T-helper 17 cell (primary cell): Measurements from ENCODE around the gene AXIN2. TPM values are rescaled to one million over a fixed set of nuclear protein-coding genes. Genes with fewer than 3 reads are reported as not detected.
"Not testable (repeated sequence)": the region's sequence is repeated elsewhere in the genome, so short reads cannot be mapped to it uniquely, and the experiment has no call there.

Source experiments
- ATAC-seq: fragments of 150-1000 bp; cut with Tn5 transposase; 2 replicates; pipeline ENCODE4 v1.10.0; 2021; ENCODE audit warnings: mild to moderate bottlenecking, moderate library complexity
- DNase-seq, 3 donors: peaks; one replicate each; pipeline versions ENCODE4 v3.0.0 to v3.0.0-alpha.2; 2020 to 2021
- H3K9me3 ChIP-seq: one replicate; pipeline ENCODE4 v1.7.0; 2013; ENCODE audit warnings: low read length, mild to moderate bottlenecking; ENCODE audit not compliant: control insufficient read depth, poor library complexity, severe bottlenecking
- H3K27ac Mint-ChIP-seq: one replicate; pipeline ENCODE4 v1.8.0; 2022; ENCODE audit warnings: mild to moderate bottlenecking, moderate library complexity, mixed read lengths
- H3K27me3 Mint-ChIP-seq: one replicate; pipeline ENCODE4 v1.8.0; 2022; ENCODE audit warnings: mixed read lengths
- H3K36me3 Mint-ChIP-seq: one replicate; pipeline ENCODE4 v1.8.0; 2022; ENCODE audit warnings: low read depth, mixed read lengths
- H3K4me1 Mint-ChIP-seq: one replicate; pipeline ENCODE4 v1.8.0; 2022; ENCODE audit warnings: mild to moderate bottlenecking, mixed read lengths
- H3K4me3 Mint-ChIP-seq: one replicate; pipeline ENCODE4 v1.8.0; 2022; ENCODE audit warnings: mild to moderate bottlenecking, moderate library complexity, mixed read lengths
- total RNA-seq, 4 donors: library from RNA in 2 of 4; stranded (reverse) in 2 of 4; gene quantifications; one replicate each; pipeline ENCODE4 v1.2.3 and lab custom pipeline; 2022 to 2026

The AXIN2 gene
- total RNA-seq, 2 donors from 2014 or later, result 28.4 to 31.6 TPM

DNA sequence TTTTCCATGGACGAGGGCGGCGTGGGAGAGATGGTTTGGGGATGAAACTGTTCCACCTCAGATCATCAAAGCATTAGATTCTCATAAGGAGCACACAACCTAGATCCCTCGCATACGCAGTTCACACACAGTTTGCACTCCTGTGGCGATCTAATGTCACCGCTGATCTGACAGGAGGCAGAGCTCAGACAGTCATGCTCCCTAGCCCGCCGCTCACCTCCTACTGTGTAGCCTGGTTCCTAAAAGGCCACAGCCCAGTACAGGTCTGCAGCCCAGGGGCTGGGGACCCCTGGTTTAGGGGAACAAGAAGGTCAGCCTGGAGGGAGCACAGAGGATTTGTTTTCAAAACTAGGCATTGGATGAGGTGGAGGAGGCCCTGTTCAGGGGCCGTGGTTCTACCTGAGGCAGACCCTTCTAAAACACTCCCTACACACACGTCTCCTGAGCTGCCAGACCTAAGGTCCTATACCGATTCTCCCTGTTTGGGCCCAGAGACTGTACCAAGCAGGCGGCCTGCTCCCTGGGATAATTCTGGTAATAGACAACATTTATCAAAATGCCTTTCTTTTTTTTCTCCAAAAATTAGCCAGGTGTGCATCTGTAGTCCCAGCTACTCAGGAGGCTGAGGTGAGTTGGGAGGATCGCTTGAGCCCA lies 38.6 kb downstream of the AXIN2 start:
- H3K27ac Mint-ChIP-seq, result peak overlapping the region; percentile 96
- no peak for ATAC-seq
- peak overlapping the region; percentile 67 for H3K4me3 Mint-ChIP-seq
- no peaks in the 10 kb centered on the region for H3K9me3 ChIP-seq
- no peaks in the 10 kb centered on the region for H3K27me3 Mint-ChIP-seq
- DNase-seq, result no peak
- peaks cover 29% of the 10 kb centered on the region for H3K4me1 Mint-ChIP-seq
- no peaks in the 10 kb centered on the region for H3K36me3 Mint-ChIP-seq

DNA sequence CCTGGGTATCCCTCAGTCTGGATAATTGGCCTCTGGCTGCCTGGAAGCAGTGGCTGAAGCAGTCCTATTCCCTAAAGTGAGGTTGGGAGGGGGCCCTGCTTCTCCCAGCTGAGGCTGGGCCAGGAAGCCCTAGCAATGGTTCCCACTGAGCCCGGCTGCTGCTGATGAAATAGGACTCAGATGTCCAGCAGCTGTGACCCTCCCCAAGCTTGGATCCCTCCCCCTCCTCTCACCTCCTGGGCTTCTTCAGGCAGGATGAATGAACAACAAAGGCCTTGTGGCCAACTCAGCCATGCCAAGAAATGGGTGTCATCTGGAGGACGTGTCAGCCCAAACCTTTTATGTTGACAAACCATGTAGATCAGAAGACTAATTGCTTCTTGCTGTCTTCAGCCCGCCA lies 42.0 kb downstream of the AXIN2 start:
- Mint-ChIP-seq H3K4me1 (peaks cover 32% of the 10 kb centered on the region), H3K27me3 (peaks cover 5% of the 10 kb centered on the region), H3K36me3 (no peaks in the 10 kb centered on the region), H3K4me3 (no peak overlapping the region), H3K27ac (peak overlapping the region; percentile 96)
- H3K9me3 ChIP-seq, result no peaks in the 10 kb centered on the region
- DNase-seq, result no peak
- ATAC-seq, result no peak

DNA sequence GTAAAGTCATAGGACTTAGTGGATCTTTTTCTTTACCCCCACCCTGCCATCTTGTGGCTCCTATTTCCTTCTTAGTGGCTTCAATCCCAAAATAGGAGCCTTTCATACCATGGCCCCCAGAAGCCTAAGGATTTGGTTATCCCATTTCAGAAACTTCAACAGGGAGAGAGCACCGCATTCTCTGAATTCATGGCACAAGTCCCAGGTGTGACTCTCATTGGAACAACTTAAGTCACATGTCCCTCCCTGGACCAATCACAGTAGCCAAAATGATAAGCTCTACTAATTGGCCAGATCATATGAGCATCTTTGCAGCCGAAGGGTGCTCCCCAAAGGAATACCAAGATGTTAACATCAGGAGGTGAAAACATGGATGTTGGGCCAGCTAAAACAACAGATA lies 43.2 kb downstream of the AXIN2 start:
- no peak overlapping the region for H3K4me3 Mint-ChIP-seq
- H3K27ac Mint-ChIP-seq, result no peak overlapping the region
- H3K4me1 Mint-ChIP-seq, result peaks cover 27% of the 10 kb centered on the region
- no peaks in the 10 kb centered on the region for H3K9me3 ChIP-seq
- peaks cover 5% of the 10 kb centered on the region for H3K27me3 Mint-ChIP-seq
- DNase-seq (no peak), ATAC-seq (no peak)
- H3K36me3 Mint-ChIP-seq, result no peaks in the 10 kb centered on the region

DNA sequence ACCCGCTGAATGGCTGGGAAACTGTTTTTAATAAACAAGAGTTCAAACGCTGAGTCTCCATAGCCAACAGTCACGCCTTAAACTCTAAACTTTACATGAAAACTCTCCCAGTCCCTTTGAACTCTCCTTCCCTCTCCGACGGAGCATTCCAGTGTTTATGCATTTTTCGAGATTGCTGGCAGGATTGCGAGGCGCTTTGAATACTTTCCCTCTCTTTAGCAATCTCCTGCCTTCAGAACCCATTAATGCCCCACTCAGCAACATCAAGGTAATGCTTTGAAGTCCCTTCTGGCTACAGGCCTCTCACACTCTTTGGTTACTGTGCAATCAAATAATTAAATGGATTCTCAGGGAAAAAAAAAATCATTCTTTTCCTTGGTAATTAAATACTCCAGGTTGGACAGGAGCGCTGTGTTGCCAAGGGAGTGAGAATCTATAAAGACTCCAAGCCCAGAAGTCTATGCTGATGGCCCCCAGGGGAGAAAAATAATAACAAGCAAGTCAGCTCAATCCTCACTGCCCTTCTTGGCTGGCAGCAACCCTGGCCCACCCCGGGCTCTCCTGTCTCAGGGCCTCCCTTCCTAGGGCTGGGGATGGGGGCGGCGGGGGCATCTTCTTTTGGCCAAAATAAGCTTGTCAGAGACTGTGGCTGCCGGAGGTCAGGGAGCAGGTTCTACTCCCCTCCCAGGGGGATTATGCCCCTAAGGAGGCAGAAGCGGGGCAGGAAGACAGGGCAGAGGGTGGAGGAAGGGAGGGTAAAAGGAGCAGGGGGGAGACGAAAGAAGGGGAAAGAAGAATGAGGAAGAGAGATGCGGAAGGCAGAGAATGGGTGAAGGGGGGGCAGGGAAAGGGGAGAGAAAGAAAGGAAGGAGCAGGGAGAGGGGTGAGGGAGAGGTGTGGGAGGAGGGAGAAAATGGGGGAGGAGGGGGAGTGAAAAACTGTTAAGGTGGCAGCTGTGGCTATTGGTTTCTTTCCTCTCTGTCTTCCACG lies 45.2 kb downstream of the AXIN2 start:
- no peaks in the 10 kb centered on the region for H3K36me3 Mint-ChIP-seq
- no peak overlapping the region for H3K4me3 Mint-ChIP-seq
- ATAC-seq, result no peak
- peaks cover 15% of the 10 kb centered on the region for H3K4me1 Mint-ChIP-seq
- peak overlapping the region; percentile 29 for H3K27ac Mint-ChIP-seq
- no peaks in the 10 kb centered on the region for H3K9me3 ChIP-seq
- H3K27me3 Mint-ChIP-seq, result peaks cover 5% of the 10 kb centered on the region
- DNase-seq, result no peak

DNA sequence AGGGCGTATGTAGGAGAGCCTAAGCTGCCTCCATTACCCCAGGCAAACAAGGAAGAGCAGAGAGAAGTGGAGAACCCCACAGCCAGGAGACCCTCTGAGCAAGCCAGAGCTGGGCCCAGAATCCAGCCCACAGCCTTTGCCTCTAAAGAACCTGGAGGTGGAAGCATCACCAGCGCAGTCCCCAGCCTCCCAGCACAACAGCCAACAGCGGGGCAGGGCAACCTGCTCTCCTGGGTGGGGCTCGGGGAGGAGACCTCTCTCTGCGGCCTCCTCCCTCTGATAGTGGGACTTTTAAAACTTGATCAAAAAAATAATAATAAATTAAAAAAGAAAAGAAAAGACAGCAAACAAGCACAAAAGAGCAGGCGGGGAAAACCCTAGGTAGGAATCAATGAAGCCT lies 45.9 kb downstream of the AXIN2 start:
- no peaks in the 10 kb centered on the region for H3K9me3 ChIP-seq
- DNase-seq, result no peak
- Mint-ChIP-seq H3K36me3 (no peaks in the 10 kb centered on the region), H3K27ac (no peak overlapping the region), H3K4me1 (peaks cover 11% of the 10 kb centered on the region), H3K27me3 (peaks cover 5% of the 10 kb centered on the region), H3K4me3 (no peak overlapping the region)
- ATAC-seq, result no peak

DNA sequence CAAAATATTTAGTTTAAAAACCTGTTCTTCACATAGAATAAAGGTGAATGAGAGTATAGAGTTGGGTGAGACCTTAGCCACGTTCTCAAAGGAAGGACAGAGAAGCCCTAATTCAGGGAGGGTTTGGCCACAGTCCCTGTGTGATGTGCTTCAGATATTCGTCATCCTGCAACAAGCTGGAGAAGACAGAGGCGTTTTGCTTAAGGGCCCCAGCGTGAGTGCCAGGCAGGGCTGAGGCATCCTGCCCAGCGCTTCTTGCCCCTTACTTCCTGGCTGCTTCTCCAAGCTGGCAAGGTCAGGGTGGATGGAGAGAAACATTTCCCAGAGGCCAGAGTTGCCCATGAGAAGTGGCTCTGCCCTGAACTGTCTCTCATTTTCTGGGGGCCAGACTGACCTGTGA lies 46.9 kb downstream of the AXIN2 start:
- no peaks in the 10 kb centered on the region for H3K36me3 Mint-ChIP-seq
- no peak overlapping the region for H3K27ac Mint-ChIP-seq
- no peaks in the 10 kb centered on the region for H3K9me3 ChIP-seq
- peaks cover 10% of the 10 kb centered on the region for H3K4me1 Mint-ChIP-seq
- no peak overlapping the region for H3K4me3 Mint-ChIP-seq
- H3K27me3 Mint-ChIP-seq, result peaks cover 5% of the 10 kb centered on the region
- ATAC-seq (no peak), DNase-seq (no peak)

DNA sequence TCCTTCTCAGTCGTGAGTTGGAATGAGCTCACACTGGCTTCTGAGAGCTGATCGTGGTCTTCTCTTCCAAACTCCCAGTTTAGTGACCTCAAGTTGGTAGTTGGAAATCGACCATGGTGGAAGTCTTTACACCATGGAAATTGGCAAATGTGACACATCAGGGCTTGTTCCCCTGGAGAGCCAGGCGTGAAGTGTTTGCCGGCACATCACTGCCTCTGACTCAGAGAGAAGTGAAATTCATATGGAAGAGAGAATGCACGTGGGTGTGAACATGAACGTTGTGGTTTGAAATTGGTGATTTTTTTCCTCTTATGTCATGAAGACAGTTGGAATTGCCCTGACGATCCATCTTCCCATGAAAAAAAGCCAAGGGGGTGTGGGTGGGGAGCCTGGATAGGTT lies 47.4 kb downstream of the AXIN2 start:
- H3K4me1 Mint-ChIP-seq, result peaks cover 7% of the 10 kb centered on the region
- peak overlapping the region; percentile 24 for H3K27ac Mint-ChIP-seq
- ATAC-seq, result no peak
- H3K36me3 Mint-ChIP-seq, result no peaks in the 10 kb centered on the region
- no peak overlapping the region for H3K4me3 Mint-ChIP-seq
- H3K27me3 Mint-ChIP-seq, result peaks cover 5% of the 10 kb centered on the region
- no peaks in the 10 kb centered on the region for H3K9me3 ChIP-seq
- no peak for DNase-seq

DNA sequence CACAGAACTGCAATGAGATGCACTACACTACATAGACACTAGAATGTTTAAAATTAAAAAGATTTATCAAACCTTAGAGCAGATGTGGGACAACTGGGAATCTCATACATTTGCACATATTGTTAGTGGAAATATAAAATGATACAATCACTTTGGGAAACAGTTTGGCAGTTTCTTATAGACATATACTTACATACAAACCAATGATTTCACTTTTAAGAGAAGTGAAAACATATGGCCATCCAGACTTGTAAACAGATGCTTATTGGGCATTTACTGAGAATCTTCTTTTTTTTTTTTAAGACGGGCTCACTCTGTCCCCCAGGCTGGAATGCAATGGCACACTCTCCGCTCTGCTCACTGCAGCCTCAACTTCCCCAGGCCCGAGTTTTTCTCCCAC lies 50.1 kb downstream of the AXIN2 start:
- H3K9me3 ChIP-seq, result no peaks in the 10 kb centered on the region
- Mint-ChIP-seq H3K36me3 (no peaks in the 10 kb centered on the region), H3K4me3 (no peak overlapping the region), H3K27ac (no peak overlapping the region), H3K4me1 (peaks cover 5% of the 10 kb centered on the region), H3K27me3 (no peaks in the 10 kb centered on the region)
- DNase-seq (no peak), ATAC-seq (no peak)

DNA sequence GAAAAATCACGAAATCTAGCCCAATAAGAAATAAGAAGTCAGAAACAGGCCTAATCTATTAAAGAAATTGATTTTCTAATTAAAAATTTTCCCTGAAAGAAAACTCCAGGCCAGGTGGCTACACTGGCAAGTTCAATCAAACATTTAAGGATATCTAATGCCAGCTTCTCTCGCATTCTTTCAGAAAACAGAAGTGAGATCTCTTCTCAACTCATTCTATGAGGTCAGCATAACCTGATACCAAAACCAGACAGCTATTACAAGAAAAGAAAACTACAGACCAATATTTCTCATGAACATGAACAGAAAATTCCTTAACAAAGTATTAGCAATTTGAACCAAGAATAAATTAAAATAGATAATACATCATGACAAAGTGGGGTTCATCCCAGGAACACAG lies 52.4 kb downstream of the AXIN2 start:
- Mint-ChIP-seq H3K4me3 (no peak overlapping the region), H3K4me1 (peaks cover under 1% of the 10 kb centered on the region), H3K27me3 (no peaks in the 10 kb centered on the region), H3K27ac (no peak overlapping the region), H3K36me3 (peaks cover 3% of the 10 kb centered on the region)
- ATAC-seq (no peak), DNase-seq (no peak)
- no peaks in the 10 kb centered on the region for H3K9me3 ChIP-seq

DNA sequence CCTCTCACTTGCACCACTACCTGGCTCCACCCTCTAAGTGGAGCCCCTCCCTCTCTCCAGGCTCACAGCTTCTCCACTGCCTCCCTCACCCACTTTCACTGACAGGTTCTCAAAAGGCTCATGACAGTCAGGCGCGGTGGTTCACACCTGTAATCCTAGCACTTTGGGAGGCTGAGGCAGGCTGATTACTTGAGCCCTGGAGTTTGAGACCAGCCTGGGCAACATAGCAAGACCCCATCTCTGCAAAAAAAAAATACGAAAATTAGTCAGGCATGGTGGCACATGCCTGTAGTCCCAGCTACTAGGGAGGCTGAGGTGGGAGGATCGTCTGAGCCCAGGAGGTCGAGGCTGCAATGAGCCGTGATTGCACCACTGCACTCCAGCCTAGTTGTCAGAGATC lies 56.8 kb downstream of the AXIN2 start:
- H3K36me3 Mint-ChIP-seq, H3K4me3 Mint-ChIP-seq, H3K27ac Mint-ChIP-seq, H3K27me3 Mint-ChIP-seq, H3K9me3 ChIP-seq, DNase-seq, ATAC-seq, H3K4me1 Mint-ChIP-seq: not testable (repeated sequence)

DNA sequence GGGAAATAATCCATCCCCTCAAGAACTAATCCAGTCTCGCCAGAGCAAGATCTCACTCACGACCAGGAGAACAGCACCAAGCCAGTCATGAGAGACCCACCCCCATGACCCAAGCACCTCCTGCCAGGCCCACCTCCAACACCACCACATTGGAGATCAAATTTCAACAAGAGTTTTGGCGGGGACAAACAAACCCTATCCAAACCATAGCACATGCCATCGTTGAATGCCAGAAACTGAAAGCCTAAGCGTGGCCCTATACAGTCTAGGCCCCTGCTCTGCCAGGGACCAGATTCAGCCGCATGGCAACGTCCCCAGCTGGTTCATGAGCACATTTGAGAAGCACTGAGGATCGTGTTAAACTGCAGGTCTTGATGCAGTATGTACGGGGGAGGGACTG lies 57.3 kb downstream of the AXIN2 start:
- DNase-seq (no peak), ATAC-seq (no peak)
- H3K36me3 Mint-ChIP-seq, result peaks cover 5% of the 10 kb centered on the region
- no peaks in the 10 kb centered on the region for H3K4me1 Mint-ChIP-seq
- no peak overlapping the region for H3K27ac Mint-ChIP-seq
- no peaks in the 10 kb centered on the region for H3K27me3 Mint-ChIP-seq
- no peak overlapping the region for H3K4me3 Mint-ChIP-seq
- H3K9me3 ChIP-seq, result no peaks in the 10 kb centered on the region

DNA sequence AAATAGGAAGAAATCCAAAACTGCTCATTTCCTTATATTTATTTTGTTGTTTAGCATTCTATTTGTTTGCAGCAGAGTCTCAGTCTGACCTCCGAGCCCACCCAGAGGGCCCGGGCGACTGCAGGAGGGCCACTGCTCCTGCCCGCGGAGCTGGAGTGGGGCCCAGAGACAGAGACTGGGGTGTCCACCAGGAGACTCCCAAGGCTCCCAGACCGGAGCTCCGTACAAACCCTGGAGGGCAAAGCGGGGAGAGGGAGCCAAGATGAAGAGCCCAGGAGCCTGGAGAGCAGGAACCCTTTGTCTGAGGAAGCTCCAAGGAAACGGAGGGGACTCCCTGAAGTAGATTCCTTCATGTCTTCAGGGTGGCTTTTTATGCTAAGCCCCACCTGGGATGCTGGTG lies 57.9 kb downstream of the AXIN2 start:
- peaks cover 5% of the 10 kb centered on the region for H3K36me3 Mint-ChIP-seq
- H3K4me1 Mint-ChIP-seq, result no peaks in the 10 kb centered on the region
- DNase-seq (no peak), ATAC-seq (no peak)
- peak overlapping the region; percentile 21 for H3K27ac Mint-ChIP-seq
- no peak overlapping the region for H3K4me3 Mint-ChIP-seq
- no peaks in the 10 kb centered on the region for H3K27me3 Mint-ChIP-seq
- no peaks in the 10 kb centered on the region for H3K9me3 ChIP-seq

DNA sequence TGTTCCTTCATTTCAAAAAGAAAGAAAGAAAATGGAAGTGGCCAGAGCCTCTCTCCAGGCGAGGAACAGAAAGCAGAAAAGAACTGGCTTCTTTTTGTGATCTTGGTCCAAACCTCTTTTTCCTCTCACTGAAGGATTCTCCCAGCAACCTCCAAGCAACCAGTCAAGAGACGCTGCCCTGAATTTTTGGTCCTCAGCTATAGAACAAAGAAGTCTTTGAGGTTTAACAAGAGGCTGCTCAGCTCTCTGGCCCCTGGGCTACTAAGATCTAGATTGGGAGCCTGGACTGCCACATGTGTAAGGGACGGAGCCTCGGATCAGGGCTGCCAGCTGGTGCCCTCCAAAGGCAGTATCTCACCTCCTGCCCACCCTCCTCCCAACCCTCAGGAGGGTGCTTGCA lies 62.6 kb downstream of the AXIN2 start:
- peaks cover 11% of the 10 kb centered on the region for H3K4me1 Mint-ChIP-seq
- no peak for DNase-seq
- no peak overlapping the region for H3K4me3 Mint-ChIP-seq
- no peaks in the 10 kb centered on the region for H3K9me3 ChIP-seq
- no peak for ATAC-seq
- H3K27ac Mint-ChIP-seq, result no peak overlapping the region
- peaks cover 2% of the 10 kb centered on the region for H3K36me3 Mint-ChIP-seq
- no peaks in the 10 kb centered on the region for H3K27me3 Mint-ChIP-seq
